ENCODE data around the gene FLOT2. TPM values are rescaled to one million over a fixed set of nuclear protein-coding genes. Genes with fewer than 3 reads are reported as not detected.

Gene FLOT2
- polyA plus RNA-seq, 1 donor (not counting 4 experiments of a cell fraction or from before 2014, with no cell fraction given), result 67.2 TPM

GRCh38 chr17:28853295-28853694, 44.2 kb downstream of the FLOT2 start:
- FAIRE-seq, result no peak
- no peak overlapping the region for H3K27ac ChIP-seq (ENCODE audit: control insufficient read depth, insufficient read depth, low read length)
- no peaks in the 10 kb centered on the region for H4K20me1 ChIP-seq (ENCODE audit: control insufficient read depth, extremely low read depth, insufficient read depth, low read length)
- H3K36me3 ChIP-seq (ENCODE audit: control insufficient read depth in 2 of 2, extremely low read depth in 1 of 2, insufficient read depth in 2 of 2, low read length in 2 of 2), result peaks cover 10 to 13% of the 10 kb centered on the region in 2 experiments
- H3K4me2 ChIP-seq (ENCODE audit: control insufficient read depth, extremely low read depth, insufficient read depth, low read depth, low read length), result no peak overlapping the region
- H3K4me3 ChIP-seq (ENCODE audit: control insufficient read depth in 2 of 3, extremely low read depth in 1 of 3, insufficient read depth in 2 of 3, low read depth in 1 of 3, low read length in 3 of 3), result no peak overlapping the region
- TF ChIP-seq, protein P1, sequence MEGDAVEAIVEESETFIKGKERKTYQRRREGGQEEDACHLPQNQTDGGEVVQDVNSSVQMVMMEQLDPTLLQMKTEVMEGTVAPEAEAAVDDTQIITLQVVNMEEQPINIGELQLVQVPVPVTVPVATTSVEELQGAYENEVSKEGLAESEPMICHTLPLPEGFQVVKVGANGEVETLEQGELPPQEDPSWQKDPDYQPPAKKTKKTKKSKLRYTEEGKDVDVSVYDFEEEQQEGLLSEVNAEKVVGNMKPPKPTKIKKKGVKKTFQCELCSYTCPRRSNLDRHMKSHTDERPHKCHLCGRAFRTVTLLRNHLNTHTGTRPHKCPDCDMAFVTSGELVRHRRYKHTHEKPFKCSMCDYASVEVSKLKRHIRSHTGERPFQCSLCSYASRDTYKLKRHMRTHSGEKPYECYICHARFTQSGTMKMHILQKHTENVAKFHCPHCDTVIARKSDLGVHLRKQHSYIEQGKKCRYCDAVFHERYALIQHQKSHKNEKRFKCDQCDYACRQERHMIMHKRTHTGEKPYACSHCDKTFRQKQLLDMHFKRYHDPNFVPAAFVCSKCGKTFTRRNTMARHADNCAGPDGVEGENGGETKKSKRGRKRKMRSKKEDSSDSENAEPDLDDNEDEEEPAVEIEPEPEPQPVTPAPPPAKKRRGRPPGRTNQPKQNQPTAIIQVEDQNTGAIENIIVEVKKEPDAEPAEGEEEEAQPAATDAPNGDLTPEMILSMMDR (optimal IDR thresholded peaks at IDR 0.05 in 1 of 3, IDR thresholded peaks at IDR 0.05 in 1 of 3, conservative IDR thresholded peaks at IDR 0.05 in 1 of 3; ENCODE audit: extremely low read depth in 1 of 3, insufficient read depth in 2 of 3, low read length in 3 of 3), result no peak
- no peaks in the 10 kb centered on the region for H3K9me1 ChIP-seq (ENCODE audit: control insufficient read depth, extremely low read depth, insufficient read depth, low read length)
- peaks cover 11% of the 10 kb centered on the region for H3K4me1 ChIP-seq (ENCODE audit: control insufficient read depth, extremely low read depth, insufficient read depth, low read length)
- H3K27me3 ChIP-seq (ENCODE audit: control insufficient read depth, extremely low read depth, insufficient read depth, low read length), result no peaks in the 10 kb centered on the region
- no peak overlapping the region for H2AFZ ChIP-seq (ENCODE audit: control insufficient read depth, low read length)
- dilution Hi-C loops (cut with MboI; ENCODE audit: extremely low pct_ligation_motif_present, low sequenced_read_pairs), result no loop called here
- H3K9ac ChIP-seq (ENCODE audit: control insufficient read depth, extremely low read depth, insufficient read depth, low read length), result no peak overlapping the region
- H3K9me3 ChIP-seq (ENCODE audit: control insufficient read depth, low read depth, low read length), result no peaks in the 10 kb centered on the region
- no peak for DNase-seq (ENCODE audit: low read depth, low spot score)
- peaks cover 15% of the 10 kb centered on the region for H3K79me2 ChIP-seq (ENCODE audit: control insufficient read depth, insufficient read depth, low read length)

- H3K4me3 ChIP-seq (ENCODE audit: control insufficient read depth in 2 of 3, extremely low read depth in 1 of 3, insufficient read depth in 2 of 3, low read depth in 1 of 3, low read length in 3 of 3), result no peak overlapping the region
- no peaks in the 10 kb centered on the region for H3K79me2 ChIP-seq (ENCODE audit: control insufficient read depth, insufficient read depth, low read length)
- no peak overlapping the region for H2AFZ ChIP-seq (ENCODE audit: control insufficient read depth, low read length)
- no peaks in the 10 kb centered on the region for H3K9me3 ChIP-seq (ENCODE audit: control insufficient read depth, low read depth, low read length)
- no peak overlapping the region for H3K4me2 ChIP-seq (ENCODE audit: control insufficient read depth, extremely low read depth, insufficient read depth, low read depth, low read length)
- H3K9ac ChIP-seq (ENCODE audit: control insufficient read depth, extremely low read depth, insufficient read depth, low read length), result no peak overlapping the region
- H3K27me3 ChIP-seq (ENCODE audit: control insufficient read depth, extremely low read depth, insufficient read depth, low read length), result no peaks in the 10 kb centered on the region
- no peak for DNase-seq (ENCODE audit: low read depth, low spot score)
- TF ChIP-seq, protein P1 (optimal IDR thresholded peaks at IDR 0.05 in 1 of 3, IDR thresholded peaks at IDR 0.05 in 1 of 3, conservative IDR thresholded peaks at IDR 0.05 in 1 of 3; ENCODE audit: extremely low read depth in 1 of 3, insufficient read depth in 2 of 3, low read length in 3 of 3), result peak in 2 of 3 experiments; percentile 2 to 30
- no peak for TF ChIP-seq EZH2 (IDR thresholded peaks at IDR 0.05; ENCODE audit: low read length)
- H3K9me1 ChIP-seq (ENCODE audit: control insufficient read depth, extremely low read depth, insufficient read depth, low read length), result no peaks in the 10 kb centered on the region
- dilution Hi-C loops (cut with MboI; ENCODE audit: extremely low pct_ligation_motif_present, low sequenced_read_pairs), result no loop called here
- H3K27ac ChIP-seq (ENCODE audit: control insufficient read depth, insufficient read depth, low read length), result no peak overlapping the region
- no peaks in the 10 kb centered on the region for H3K36me3 ChIP-seq (ENCODE audit: control insufficient read depth in 2 of 2, extremely low read depth in 1 of 2, insufficient read depth in 2 of 2, low read length in 2 of 2)
- FAIRE-seq, result no peak
- H3K4me1 ChIP-seq (ENCODE audit: control insufficient read depth, extremely low read depth, insufficient read depth, low read length), result peaks cover 2% of the 10 kb centered on the region
- no peaks in the 10 kb centered on the region for H4K20me1 ChIP-seq (ENCODE audit: control insufficient read depth, extremely low read depth, insufficient read depth, low read length)
These were observed 48.3 kb downstream of the FLOT2 start for GRCh38 chr17:28849281-28849680.

Data from keratinocyte (primary cell).